ENCODE measurements around the gene IFNL2.

Gene IFNL2

DNA sequence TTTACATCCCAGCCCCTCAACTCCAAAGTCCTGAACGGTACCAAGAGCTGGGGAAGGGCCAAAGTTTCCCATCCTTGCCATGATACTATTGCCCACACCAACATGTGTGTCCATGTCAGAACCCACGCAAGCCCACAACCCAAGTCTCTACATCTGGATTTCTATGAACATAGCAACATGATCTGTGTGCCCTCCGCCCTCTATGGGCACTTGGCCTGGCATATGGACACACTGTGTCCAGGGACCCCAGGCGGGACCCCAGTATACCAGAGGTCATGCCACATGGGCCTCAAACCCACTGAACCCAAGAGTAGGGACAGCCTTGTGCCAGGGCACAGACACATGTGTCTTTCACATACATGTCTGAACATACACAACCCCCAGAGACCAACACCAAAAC, 50.5 kb downstream of the IFNL2 start:
- DNase-seq: no peak

DNA sequence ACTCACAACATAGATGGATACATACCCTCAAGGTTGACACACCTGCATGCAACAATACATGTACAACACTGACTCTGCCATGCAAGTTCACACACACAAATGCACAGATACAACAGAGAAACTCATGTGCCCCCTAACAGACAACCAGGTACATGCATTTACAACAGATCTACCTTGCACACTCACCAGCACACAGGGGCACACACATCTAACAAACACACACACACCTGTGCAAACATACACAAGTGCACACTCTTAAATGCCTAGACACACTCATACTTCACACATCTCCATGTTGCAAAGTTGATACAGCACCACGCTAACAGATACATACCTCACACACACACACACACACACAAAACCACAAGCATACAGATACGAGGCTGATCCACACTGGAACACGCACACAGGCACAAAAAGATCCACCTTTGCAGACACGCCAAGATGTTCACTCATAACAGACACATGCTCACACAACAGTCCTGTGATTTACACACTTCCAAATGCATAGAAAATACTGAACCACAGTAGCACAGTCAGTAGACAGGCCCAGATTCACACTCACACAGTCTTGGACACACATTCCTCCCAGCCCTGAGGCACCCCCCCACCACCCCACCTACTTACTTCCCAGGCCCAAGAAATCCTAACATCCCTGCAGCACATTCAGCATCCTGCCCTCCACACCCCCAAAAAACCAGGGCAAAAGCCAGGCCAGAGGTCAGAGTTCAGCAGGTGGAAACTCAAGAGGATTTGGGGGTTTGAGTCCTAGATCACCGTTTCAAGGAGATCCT, 51.1 kb downstream of the IFNL2 start:
- no peak for DNase-seq
